ENCODE data around the gene ADGRE3.

- TF ChIP-seq, protein P1, sequence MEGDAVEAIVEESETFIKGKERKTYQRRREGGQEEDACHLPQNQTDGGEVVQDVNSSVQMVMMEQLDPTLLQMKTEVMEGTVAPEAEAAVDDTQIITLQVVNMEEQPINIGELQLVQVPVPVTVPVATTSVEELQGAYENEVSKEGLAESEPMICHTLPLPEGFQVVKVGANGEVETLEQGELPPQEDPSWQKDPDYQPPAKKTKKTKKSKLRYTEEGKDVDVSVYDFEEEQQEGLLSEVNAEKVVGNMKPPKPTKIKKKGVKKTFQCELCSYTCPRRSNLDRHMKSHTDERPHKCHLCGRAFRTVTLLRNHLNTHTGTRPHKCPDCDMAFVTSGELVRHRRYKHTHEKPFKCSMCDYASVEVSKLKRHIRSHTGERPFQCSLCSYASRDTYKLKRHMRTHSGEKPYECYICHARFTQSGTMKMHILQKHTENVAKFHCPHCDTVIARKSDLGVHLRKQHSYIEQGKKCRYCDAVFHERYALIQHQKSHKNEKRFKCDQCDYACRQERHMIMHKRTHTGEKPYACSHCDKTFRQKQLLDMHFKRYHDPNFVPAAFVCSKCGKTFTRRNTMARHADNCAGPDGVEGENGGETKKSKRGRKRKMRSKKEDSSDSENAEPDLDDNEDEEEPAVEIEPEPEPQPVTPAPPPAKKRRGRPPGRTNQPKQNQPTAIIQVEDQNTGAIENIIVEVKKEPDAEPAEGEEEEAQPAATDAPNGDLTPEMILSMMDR (IDR thresholded peaks at IDR 0.05; ENCODE audit: borderline replicate concordance, extremely low read depth, low read length, poor library complexity, severe bottlenecking): no peak
- no peak for TF ChIP-seq EZH2 (IDR thresholded peaks at IDR 0.05; ENCODE audit: borderline replicate concordance, low read depth, low read length, severe bottlenecking)
Measured at GRCh38 chr19:14670408-14670807, 4.2 kb downstream of the ADGRE3 start.
